Activated CD4-positive, alpha-beta T cell treated with anti-CD3 and anti-CD28 coated beads for 24 hours (primary cell): ENCODE measurements around the gene GSN.
A peak's percentile ranks its signal among the peaks of the same experiment; 100 is the strongest.

Source experiments
- DNase-seq, 2 donors: peaks; one replicate each; pipeline ENCODE4 v3.0.0-alpha.2; 2020; ENCODE audit warnings: low read depth in 2 of 2

The GSN gene

GRCh38 chr9:121267689-121268597 is at the start of gene GSN:
Gene GSN, plus strand, starts transcription at chr9:121268162. Its CDS starts 33,810 bp downstream, at chr9:121301972.
- DNase-seq = peak; percentile 6 to 34

- no peak for DNase-seq
Observed at GRCh38 chr9:121218357-121219027, 49.5 kb upstream of the GSN start.

GRCh38 chr9:121219530-121219929 is 48.4 kb upstream of the GSN start:
- no peak for DNase-seq

DNA sequence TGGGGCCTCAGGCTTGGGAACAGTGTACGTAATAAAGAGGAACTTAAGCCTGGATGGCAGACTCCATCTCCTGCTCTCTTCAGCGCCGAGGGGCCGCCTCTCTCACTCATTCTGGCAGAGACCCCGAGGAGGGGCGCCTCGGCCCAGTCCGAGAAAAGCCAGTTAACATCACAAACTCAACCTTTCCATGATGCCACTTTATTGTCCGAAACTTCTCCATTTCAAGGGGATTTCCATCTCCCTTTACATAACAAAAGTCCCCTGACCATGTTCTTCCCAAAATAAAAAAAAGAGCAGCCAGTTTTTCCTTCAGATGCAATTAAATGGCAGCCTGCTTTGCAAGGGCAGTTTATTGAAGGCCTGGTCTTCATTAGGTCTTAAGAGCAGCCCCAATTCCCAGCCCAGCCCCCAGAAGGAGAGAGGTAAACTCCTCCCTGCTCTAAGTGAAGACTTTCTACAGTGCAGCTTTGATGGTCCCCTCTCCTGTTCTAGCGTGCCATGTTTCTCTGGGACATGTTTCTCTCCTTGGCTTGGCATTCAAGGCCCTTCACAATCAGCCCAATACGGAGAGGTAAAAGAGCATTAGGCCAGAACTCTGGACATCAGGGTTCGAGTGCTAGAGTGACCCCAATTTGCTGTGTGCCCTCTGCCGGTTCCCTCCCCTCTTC is 46.8 kb upstream of the GSN start:
- no peak for DNase-seq

DNA sequence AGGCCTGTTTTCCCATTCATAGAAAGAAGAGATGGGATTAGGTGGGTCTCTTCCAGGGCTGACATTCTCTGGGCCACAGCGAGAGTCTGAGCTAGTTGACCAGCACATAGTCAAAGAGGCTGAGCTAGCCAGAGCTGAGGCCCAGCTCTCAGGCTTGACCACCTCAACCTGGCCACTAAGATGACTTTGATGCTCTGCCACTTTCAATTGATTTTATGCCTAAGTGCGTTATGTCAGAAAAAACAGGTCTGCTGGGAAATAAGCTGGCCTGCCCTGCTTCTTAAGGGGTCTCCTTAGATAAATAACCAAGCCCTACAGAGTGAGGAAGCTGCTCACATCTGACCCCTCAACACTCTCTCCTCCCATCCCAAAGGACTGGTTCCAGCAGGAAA is 46.3 kb upstream of the GSN start:
- DNase-seq = no peak

DNA sequence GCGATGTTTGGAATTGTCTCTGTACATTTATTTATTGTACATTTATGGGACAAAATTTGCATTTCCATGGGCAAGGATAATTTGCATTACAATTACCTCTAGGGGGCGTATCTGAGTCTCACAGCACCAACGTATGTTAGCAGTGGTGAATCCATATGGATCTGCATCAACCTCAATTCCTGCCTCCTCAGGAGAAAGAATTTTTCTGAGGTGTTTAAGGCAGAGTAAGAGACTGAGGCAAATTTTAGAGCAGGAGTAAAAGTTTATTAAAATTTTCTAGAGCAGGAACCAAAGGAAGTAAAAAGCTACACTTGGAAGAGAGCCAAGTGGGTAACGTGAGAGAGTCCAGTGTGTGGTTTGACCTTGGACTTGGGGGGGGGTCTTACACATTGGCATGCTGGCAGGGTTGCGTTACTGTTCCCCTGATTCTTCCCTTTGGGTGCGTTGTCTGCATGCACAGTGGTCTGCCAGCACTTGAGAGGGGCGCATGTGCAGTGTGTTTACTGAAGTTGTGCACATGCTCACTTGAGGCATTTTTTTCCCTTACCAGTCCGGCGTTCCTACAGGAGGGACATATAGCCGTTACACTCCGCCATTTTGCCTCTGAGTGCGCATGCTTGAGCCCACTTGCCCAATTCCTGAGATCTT is 45.3 kb upstream of the GSN start:
- no peak for DNase-seq

DNA sequence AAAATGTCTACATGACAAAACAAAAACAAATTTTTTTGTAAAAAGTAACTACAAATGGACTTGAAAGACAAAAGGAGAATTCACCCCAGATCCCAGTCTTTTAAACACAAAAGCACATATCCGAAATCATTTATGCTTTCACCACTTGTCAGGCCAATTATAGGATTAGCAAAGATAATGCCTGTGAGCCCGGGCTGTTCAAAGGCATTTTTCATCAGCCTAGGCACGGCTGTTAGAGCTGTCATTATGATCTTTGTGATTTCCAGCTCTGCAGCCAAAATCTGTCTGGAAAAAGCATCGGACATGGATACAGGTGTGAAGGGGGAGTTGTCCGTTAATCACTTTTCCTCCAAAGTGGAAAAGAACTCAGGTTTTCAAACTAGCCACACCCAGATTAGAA is 42.7 kb upstream of the GSN start:
- DNase-seq = no peak

DNA sequence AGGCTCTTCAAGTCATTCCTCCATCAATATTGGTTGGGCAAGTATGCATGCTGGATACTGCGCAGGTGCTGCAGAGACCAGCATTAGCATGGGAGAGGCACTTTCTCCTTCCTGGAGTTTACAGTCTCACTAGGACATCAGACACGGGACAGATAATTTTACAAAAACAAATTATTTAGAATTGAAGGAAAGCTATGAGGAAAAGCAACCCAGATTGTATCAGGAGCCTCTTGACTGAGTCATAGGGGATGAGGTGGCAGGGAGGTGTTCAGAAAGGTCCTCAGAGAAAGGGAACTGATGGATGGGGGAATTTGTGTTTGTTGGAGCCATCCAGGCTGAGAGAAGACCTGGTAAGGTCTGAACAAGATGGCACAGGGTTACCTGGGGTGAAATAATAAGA is 41.8 kb upstream of the GSN start:
- DNase-seq = no peak

DNA sequence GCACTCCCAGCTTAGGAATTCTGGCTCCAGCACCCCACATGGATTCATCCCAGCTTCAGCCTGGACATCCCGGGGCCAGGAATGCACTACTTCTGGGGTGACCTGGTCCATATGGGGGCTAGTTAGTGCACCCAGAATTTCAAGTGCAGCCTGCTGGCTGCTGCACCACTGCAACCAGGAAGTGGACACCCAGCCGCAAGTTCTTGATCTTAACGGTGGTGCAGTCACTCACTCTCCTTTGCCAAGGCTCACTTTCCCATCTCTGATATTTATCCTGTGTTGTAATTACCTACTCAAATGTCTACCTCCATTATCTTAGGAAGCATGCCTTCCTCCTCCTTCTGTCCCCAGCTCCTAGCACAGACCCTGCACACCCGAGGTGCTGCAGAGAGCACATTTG is 40.1 kb upstream of the GSN start:
- DNase-seq = no peak

DNA sequence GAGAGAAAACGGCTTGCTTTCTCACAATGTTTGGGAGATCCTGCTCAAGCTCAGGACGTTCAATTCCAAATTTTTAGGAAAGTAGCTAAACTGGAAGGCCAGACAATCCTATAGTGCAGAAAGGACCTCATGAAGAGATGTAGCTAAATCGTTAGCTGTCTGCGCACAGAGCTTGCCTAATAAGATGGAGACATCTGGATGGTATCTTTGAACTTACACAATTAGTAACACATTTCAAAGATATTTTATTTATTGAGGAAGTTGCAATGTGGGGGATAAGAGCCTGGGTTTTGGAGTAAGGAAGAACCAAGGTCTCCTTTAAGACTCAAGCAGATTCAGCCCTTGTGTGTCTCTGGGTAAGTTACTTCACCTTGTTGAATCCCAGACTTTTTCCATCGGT is 37.7 kb upstream of the GSN start:
- DNase-seq = no peak

- DNase-seq = no peak
Observed at GRCh38 chr9:121232251-121232650, 35.7 kb upstream of the GSN start.

DNA sequence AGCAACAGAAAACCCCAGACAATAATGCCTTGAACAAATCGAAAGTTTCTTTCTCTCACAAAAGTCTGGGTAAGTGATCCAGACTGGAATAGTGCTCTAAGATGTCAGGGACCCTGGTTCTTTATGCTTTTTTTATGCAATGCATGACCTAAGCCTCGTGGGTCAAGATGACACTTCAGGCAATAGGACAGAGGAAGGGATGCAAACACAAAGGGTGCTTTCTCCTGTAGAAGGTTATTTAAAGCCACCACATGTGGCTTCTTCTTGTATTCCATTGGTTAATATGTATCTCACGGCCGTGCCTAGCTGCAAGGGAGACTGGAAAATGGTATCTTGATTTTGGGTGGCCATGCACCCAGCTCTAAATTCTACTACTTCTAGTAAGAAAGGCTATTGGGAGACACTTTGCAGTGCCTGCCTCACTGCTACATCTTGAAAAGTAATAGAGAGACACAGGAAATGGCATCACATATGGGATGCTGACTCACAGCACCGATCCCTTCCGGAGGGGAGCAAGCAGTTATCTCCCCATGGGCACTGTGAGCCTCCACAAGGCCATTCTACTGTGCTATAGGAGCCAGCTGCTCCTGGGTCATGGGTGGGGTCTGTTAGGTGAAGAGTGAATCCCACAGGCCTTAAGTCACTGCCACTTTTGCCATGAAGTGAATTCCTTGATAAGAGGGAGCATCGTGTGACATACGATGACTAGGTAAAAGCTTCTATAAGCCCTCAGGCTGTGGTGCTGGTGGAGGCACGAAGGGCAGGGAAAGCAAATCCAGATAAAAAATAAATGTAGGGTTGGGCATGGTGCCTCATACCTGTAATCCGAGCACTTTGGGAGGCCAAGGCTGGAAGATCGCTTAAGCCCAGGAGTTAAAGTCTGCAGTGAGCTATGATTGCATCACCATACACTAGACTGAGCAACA is 33.8 kb upstream of the GSN start:
- DNase-seq = no peak

DNA sequence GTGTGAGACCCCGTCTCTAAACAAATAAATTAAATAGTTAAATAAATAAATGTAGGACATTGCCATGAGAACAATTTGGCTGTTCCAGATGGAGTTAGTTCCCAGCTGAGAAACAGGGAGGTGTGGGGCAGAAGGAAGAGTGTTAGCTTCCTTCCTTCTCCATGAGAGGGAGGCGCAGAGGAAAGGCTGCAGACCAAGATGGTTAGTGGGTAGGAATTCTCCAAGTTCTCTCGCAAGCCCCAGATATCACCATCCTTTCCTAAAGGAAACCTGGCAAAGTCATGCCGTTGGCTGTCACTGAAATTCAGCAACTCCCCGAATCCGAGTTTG is 33.2 kb upstream of the GSN start:
- no peak for DNase-seq

DNA sequence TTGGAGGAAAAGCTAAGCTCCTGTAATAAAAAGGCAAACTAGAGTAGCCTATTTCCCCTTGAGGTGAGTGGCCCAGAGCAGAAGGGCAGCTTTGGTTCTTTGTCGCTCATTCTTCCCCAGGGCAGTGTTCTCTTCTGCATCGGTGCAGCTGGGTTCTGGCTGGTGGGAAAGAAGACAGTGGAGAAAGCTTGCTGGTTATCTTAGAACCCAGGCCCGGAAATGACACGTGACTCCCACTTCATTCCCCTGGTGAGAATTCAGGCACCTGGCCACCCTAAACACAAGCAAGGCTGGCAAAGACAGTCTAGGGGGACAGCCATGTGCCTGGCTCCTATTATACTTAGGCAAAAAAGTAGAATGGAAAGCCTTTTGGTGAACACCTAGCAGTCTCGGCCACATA is 32.5 kb upstream of the GSN start:
- no peak for DNase-seq

DNA sequence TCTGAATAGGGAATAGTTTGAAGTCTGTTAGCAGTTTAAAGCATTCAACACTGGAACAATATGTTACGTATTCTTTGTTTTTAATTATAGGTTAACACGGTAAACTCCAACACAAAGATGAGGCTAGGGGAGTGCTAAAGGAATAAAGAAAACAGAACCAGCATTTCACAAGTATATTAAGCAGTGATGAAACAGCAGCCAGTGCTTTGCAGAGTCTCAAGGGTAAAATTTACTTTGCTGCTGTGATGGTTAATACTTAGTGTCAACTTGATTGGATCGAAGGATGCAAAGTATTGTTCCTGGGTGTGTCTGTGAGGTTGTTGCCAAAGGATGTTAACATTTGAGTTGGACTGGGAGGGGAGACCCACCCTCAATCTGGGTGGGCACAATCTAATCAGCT is 30.0 kb upstream of the GSN start:
- no peak for DNase-seq

DNA sequence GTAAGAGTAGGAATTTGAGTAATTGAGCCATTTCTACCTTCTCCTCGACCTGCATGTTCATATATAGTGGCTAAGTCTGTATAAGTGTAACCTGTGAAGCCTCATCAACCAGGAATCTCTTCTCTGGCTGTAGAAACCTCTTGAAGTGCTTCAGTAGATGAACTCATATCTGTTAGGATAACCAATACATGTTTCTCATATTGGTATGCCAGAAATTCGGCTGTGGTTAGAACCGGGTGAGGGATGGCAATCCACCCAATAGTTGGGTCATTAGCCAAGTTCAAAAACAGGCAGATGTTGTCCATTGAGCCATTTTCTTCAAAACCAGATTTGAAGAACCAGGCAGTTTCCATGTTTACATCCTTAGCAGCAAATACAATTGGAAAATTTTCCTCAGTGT is 28.9 kb upstream of the GSN start:
- DNase-seq = no peak

DNA sequence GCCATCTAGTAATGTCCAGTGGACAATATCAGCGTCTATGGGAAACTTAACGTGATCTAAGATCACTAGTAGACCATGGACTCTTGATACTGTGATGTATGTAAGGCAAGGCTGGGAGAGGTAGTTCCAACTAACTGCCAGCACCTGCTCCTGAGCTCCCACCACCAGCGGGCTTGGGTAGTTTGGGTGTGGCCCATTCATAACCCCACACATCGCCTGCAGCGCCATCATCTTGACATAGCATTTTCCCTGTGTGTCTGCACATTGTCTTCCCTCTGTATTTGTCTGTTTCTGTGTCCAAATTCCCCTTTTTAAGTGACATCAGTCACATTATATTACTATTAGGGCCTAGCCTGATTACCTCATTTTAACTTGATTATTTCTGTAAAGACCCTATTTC is 28.1 kb upstream of the GSN start:
- no peak for DNase-seq

- DNase-seq = no peak
Observed at GRCh38 chr9:121240472-121241135, 27.4 kb upstream of the GSN start.

- no peak for DNase-seq
Observed at GRCh38 chr9:121242219-121242958, 25.6 kb upstream of the GSN start.

DNA sequence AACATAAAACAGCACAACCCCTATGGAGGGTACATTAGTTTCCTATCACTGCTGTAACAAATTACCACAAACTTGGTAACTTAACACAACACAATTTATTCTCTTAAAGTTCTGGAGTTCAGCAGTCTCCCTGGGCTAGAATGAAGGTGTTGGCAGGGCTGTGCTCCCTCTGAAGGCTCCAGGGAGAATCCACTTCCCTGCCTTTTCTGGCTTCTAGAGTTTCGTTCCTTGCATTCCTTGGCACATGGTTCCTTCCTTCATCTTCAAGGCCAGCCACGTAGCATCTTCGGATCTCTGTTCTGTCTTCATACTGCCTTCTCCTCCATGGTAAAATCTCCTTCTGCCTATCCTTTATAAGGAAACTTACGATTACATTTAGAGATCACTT is 25.0 kb upstream of the GSN start:
- DNase-seq = no peak
